ENCODE measurements around the gene PLS1.

- TF ChIP-seq CTCF (IDR thresholded peaks at IDR 0.05) (no peak), POLR2A (IDR thresholded peaks at IDR 0.05) (no peak)
Observed at GRCh38 chr3:142724682-142725356, 128.6 kb downstream of the PLS1 start.
